GM12873 (cell line): ENCODE measurements around the gene CD109.

Source experiments
- TF ChIP-seq, protein P1 (sequence below): IDR thresholded peaks from 2 replicates; pipeline ENCODE4 v1.5.1; 2012; ENCODE audit warnings: low read depth, mild to moderate bottlenecking, moderate library complexity, low read length, control low read depth; ENCODE audit not compliant: insufficient read depth; ENCODE audit errors: missing control alignments

The CD109 gene

GRCh38 chr6:73656531-73657145 is 39.4 kb upstream of the CD109 start:
- TF ChIP-seq, protein P1, sequence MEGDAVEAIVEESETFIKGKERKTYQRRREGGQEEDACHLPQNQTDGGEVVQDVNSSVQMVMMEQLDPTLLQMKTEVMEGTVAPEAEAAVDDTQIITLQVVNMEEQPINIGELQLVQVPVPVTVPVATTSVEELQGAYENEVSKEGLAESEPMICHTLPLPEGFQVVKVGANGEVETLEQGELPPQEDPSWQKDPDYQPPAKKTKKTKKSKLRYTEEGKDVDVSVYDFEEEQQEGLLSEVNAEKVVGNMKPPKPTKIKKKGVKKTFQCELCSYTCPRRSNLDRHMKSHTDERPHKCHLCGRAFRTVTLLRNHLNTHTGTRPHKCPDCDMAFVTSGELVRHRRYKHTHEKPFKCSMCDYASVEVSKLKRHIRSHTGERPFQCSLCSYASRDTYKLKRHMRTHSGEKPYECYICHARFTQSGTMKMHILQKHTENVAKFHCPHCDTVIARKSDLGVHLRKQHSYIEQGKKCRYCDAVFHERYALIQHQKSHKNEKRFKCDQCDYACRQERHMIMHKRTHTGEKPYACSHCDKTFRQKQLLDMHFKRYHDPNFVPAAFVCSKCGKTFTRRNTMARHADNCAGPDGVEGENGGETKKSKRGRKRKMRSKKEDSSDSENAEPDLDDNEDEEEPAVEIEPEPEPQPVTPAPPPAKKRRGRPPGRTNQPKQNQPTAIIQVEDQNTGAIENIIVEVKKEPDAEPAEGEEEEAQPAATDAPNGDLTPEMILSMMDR = no peak

DNA sequence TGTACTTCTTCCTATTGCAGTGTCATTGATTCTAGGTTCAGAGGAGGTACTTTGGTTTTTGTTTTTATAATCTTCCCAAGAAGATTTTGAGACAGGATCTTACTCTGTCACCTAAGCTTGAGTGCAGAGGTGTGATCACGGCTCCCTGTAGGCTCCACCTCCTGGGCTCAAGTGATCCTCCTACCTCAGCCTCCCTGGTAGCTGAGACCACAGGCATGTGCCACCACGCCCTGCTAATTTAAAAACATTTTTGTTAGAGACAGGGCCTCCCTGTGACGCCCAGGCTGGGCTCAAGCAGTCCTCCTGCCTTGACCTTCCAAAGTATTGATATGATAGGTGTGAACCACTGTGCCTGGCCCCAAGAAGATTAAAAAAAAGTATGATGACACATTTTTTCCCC is 38.8 kb upstream of the CD109 start:
- TF ChIP-seq, protein P1 = no peak

DNA sequence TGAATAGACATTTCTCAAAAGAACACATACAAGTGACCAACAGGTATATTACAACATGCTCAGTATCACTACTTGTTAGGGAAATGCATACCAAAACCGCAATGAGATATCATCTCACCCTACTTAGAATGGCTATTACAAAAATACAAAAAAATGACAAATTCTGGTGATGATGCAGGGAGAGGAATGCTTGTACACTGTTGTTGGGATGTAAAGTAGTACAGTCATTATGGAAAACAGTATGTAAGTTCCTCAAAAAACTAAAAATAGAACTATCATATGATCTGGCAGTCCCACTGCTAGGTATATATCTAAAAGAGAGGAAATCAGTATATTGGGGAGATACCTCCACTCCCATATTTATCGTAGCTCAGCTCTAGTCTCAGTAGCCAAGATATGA is 31.3 kb upstream of the CD109 start:
- TF ChIP-seq, protein P1 = no peak

DNA sequence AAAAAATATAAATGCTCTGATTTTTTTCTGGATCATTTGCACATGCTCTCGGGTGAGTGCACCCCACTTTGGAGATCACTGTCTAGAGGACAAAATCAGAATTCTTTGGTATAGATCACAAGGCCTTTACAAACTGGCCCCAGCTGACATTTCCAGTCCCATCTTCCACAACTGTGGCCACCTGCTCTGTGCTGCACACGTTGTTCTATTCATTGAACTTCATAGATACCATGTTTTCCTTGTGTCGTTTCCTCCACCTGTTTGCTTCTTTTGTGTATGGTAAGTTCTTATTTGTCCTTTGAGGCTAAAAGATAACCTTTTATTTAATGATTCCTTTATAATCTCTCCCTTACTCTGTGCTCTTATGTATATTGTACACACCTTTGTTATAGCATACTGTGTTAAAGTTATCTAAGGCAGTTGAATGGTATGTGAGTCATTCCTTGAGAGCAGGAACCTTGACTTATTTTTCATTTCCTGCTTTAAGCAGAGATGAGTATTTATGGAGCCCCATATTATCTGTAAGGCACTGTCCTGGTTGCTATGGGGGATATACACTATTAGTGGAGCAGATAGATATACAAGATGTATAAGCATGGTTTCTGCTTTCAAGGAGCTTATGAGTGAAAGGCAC is 30.2 kb upstream of the CD109 start:
- TF ChIP-seq, protein P1 = no peak

DNA sequence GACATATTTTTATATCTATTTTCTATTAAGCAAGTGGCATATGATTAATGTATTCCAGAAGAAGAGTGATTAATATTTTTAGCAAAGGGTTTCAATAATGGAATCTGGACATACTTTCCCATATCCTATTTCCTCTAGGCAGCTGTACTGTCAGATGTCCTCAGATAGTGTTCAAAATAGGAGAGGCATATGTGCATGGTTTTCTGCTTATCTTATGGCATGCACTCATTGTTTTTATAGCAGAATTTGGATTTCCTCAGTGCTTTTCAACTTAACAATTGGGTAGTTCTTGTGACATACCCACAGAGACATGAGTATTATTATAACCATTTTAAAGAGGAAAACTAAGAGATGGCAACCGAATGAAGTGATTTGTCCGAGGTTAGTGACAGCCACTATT is 29.6 kb upstream of the CD109 start:
- TF ChIP-seq, protein P1 = no peak

DNA sequence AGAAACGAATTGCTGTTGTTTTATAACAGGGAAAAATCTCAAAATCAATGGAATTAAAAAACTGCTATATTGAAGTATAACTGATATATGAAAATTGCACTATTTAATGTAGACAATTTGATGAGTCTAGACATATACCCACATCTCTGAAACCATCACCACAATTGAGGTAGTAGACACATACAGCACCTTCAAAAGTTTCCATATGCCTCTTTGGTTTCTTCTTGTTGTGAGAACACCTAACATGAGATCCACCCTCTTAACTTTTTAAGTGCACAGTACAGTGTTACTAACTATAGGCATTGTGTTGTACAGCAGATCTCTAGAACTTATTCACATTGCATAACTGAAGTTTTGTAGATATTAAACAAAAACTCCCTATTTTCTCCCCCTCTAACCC is 28.2 kb upstream of the CD109 start:
- TF ChIP-seq, protein P1 = no peak

- TF ChIP-seq, protein P1 = no peak
Observed at GRCh38 chr6:73669005-73669404, 27.0 kb upstream of the CD109 start.
